Measurements from ENCODE around the gene TERT. TPM values are rescaled to one million over a fixed set of nuclear protein-coding genes. Genes with fewer than 3 reads are reported as not detected.

Gene TERT
- total and polyA plus RNA-seq, 10 of the 15 experiments (the other 5 are each of a cell fraction or from before 2014, with no cell fraction given) = 0.08 to 21.5 (median 5.0) TPM

GRCh38 chr5:1323803-1324173 is 28.9 kb upstream of the TERT start:
- RAD21 ChIA-PET (ENCODE audit: unreplicated experiment) = no interaction called here
- TF ChIP-seq NFXL1 (IDR thresholded peaks at IDR 0.05; ENCODE audit: borderline replicate concordance) (no peak), TCF3 (IDR thresholded peaks at IDR 0.05; ENCODE audit: borderline replicate concordance, insufficient read depth, low read depth, low read length) (no peak), FOXK2 (IDR thresholded peaks at IDR 0.05) (no peak), BCLAF1 (IDR thresholded peaks at IDR 0.05) (no peak), RELA (IDR thresholded peaks at IDR 0.05; ENCODE audit: borderline replicate concordance, partially characterized antibody) (no peak), IRF4 (IDR thresholded peaks at IDR 0.05; ENCODE audit: low read depth, low read length) (no peak), POLR2AphosphoS2 (IDR thresholded peaks at IDR 0.05; ENCODE audit: low read depth, low read length) (no peak), CREM (IDR thresholded peaks at IDR 0.05; ENCODE audit: low read depth) (no peak), NR2C1 (IDR thresholded peaks at IDR 0.05) (no peak), TARDBP (IDR thresholded peaks at IDR 0.05; ENCODE audit: borderline replicate concordance) (no peak), ZBTB40 (IDR thresholded peaks at IDR 0.05; ENCODE audit: borderline replicate concordance) (no peak), EGR1 (IDR thresholded peaks at IDR 0.05; ENCODE audit: borderline replicate concordance in 1 of 2, low read depth in 2 of 2, low read length in 2 of 2) (no peak)
- TF ChIP-seq, protein P1, sequence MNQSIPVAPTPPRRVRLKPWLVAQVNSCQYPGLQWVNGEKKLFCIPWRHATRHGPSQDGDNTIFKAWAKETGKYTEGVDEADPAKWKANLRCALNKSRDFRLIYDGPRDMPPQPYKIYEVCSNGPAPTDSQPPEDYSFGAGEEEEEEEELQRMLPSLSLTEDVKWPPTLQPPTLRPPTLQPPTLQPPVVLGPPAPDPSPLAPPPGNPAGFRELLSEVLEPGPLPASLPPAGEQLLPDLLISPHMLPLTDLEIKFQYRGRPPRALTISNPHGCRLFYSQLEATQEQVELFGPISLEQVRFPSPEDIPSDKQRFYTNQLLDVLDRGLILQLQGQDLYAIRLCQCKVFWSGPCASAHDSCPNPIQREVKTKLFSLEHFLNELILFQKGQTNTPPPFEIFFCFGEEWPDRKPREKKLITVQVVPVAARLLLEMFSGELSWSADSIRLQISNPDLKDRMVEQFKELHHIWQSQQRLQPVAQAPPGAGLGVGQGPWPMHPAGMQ (IDR thresholded peaks at IDR 0.05; ENCODE audit: borderline replicate concordance) = no peak
- TF ChIP-seq, protein P2, sequence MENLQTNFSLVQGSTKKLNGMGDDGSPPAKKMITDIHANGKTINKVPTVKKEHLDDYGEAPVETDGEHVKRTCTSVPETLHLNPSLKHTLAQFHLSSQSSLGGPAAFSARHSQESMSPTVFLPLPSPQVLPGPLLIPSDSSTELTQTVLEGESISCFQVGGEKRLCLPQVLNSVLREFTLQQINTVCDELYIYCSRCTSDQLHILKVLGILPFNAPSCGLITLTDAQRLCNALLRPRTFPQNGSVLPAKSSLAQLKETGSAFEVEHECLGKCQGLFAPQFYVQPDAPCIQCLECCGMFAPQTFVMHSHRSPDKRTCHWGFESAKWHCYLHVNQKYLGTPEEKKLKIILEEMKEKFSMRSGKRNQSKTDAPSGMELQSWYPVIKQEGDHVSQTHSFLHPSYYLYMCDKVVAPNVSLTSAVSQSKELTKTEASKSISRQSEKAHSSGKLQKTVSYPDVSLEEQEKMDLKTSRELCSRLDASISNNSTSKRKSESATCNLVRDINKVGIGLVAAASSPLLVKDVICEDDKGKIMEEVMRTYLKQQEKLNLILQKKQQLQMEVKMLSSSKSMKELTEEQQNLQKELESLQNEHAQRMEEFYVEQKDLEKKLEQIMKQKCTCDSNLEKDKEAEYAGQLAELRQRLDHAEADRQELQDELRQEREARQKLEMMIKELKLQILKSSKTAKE (IDR thresholded peaks at IDR 0.05; ENCODE audit: low read depth, poor library complexity, severe bottlenecking) = no peak

More at GRCh38 chr5:1323803-1324173, 28.9 kb upstream of the TERT start:
- 96% methylated on average over 13 of the region's 13 CpGs for WGBS (ENCODE audit: insufficient coverage, insufficient replicate concordance, low lambda C conversion rate, missing lambda C conversion rate)
- BruUV-seq (replicated peaks) = no TSS peak
- SMC1A ChIA-PET (ENCODE audit: uncharacterized antibody, unreplicated experiment) = interaction anchor here (1.3 kb wide), 1 partner anchor 20 kb away, joined by 3 read pairs; no protein-coding TSS in a partner anchor
- H3K27me3 ChIP-seq (replicated peaks in 1 of 2; ENCODE audit: control insufficient read depth in 2 of 2, insufficient read depth in 2 of 2, low read length in 1 of 2) = no peaks in the 10 kb centered on the region
- intact Hi-C loops (cut with micrococcal nuclease; ENCODE audit: unreplicated experiment) = no loop called here
- peaks cover 9 to 51% of the 10 kb centered on the region in 2 experiments; a peak in 3 of 4 replicates for H3K36me3 ChIP-seq (ENCODE audit: control insufficient read depth in 2 of 2, insufficient read depth in 2 of 2, low read length in 1 of 2)
- no peaks in the 10 kb centered on the region for H4K20me1 ChIP-seq (ENCODE audit: control insufficient read depth, insufficient read depth)
- ATAC-seq (no peak), FAIRE-seq (no peak), DNase-seq (ENCODE audit: low read depth, low spot score) (no peak)
- H3K4me2 ChIP-seq (ENCODE audit: control insufficient read depth, insufficient read depth) = no peak overlapping the region
- no peak overlapping the region for H2AFZ ChIP-seq (ENCODE audit: control insufficient read depth, low read depth, low read length)
- no peaks in the 10 kb centered on the region for H3K9me3 ChIP-seq (replicated peaks; ENCODE audit: control insufficient read depth, insufficient read depth, low read length)
- H3K9ac ChIP-seq (ENCODE audit: control insufficient read depth, insufficient read depth, low read length) = no peak overlapping the region
- in situ Hi-C loops (cut with MboI) = no loop called here
- H3K79me2 ChIP-seq (ENCODE audit: control insufficient read depth, insufficient read depth, low read length) = no peaks in the 10 kb centered on the region
- no peaks in the 10 kb centered on the region for H3K4me1 ChIP-seq (ENCODE audit: control insufficient read depth, insufficient read depth, low read length)
- CTCF ChIA-PET = no interaction called here
- no peak overlapping the region for H3K4me3 ChIP-seq
- POLR2A ChIA-PET = no interaction called here
- H3K27ac ChIP-seq (ENCODE audit: control insufficient read depth, insufficient read depth) = no peak overlapping the region
